ENCODE data around the gene HCRTR2. TPM values are rescaled to one million over a fixed set of nuclear protein-coding genes. Genes with fewer than 3 reads are reported as not detected.
"Not testable (repeated sequence)": the region's sequence is repeated elsewhere in the genome, so short reads cannot be mapped to it uniquely, and the experiment has no call there.

Gene HCRTR2
- total RNA-seq, 1 donor from 2014 or later, result not detected

DNA sequence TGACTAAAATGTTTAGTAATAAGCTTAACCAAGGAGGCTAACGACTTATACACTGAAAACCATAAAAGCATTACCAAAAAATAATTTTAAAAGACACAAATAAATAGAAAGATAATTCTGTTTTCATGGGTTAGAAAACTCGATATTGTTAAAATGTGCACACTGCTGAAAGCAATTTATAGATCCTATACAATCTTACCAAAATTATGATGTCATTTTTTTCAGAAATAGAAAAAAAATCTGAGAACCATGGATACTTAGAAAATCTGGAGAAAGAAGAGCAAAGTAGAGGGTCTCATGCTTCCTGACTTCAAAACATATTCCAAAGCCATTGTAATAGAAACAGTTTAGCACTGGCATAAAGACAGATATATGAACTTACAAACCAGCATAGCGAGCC lies 46.6 kb downstream of the HCRTR2 start:
- TF ChIP-seq CTCF (IDR thresholded peaks at IDR 0.05; ENCODE audit: unreplicated experiment), result no peak
- H3K27me3 Mint-ChIP-seq, result no peaks in the 10 kb centered on the region
- no peaks in the 10 kb centered on the region for H3K4me1 Mint-ChIP-seq (ENCODE audit: low read depth)
- no peak overlapping the region for H3K4me3 Mint-ChIP-seq (ENCODE audit: low read depth)
- no peak for DNase-seq (ENCODE audit: low spot score, unreplicated experiment)
- H3K27ac Mint-ChIP-seq, result no peak overlapping the region
- H3K9me3 Mint-ChIP-seq (ENCODE audit: low read depth), result peaks cover 3% of the 10 kb centered on the region
- no peaks in the 10 kb centered on the region for H3K36me3 Mint-ChIP-seq (ENCODE audit: insufficient read depth)

GRCh38 chr6:55227862-55228261 lies 53.5 kb downstream of the HCRTR2 start:
- Mint-ChIP-seq H3K9me3 (ENCODE audit: low read depth) (peaks cover 3% of the 10 kb centered on the region), H3K27ac (no peak overlapping the region), H3K4me1 (ENCODE audit: low read depth) (no peaks in the 10 kb centered on the region), H3K4me3 (ENCODE audit: low read depth) (no peak overlapping the region), H3K36me3 (ENCODE audit: insufficient read depth) (no peaks in the 10 kb centered on the region), H3K27me3 (no peaks in the 10 kb centered on the region)
- no peak for DNase-seq (ENCODE audit: low spot score, unreplicated experiment)
- TF ChIP-seq CTCF (IDR thresholded peaks at IDR 0.05; ENCODE audit: unreplicated experiment), result no peak

- Mint-ChIP-seq H3K4me3 (ENCODE audit: low read depth) (no peak overlapping the region), H3K27me3 (no peaks in the 10 kb centered on the region), H3K4me1 (ENCODE audit: low read depth) (peaks cover 4% of the 10 kb centered on the region)
Observed at GRCh38 chr6:55239099-55239498, 64.8 kb downstream of the HCRTR2 start.

GRCh38 chr6:55240975-55241605 lies 66.8 kb downstream of the HCRTR2 start:
- not testable (repeated sequence) for DNase-seq (ENCODE audit: low spot score, unreplicated experiment); H3K27ac Mint-ChIP-seq; H3K36me3 Mint-ChIP-seq (ENCODE audit: insufficient read depth); H3K9me3 Mint-ChIP-seq (ENCODE audit: low read depth); H3K27me3 Mint-ChIP-seq; H3K4me3 Mint-ChIP-seq (ENCODE audit: low read depth)
- peaks cover 10% of the 10 kb centered on the region for H3K4me1 Mint-ChIP-seq (ENCODE audit: low read depth)
- peak; percentile 73 for TF ChIP-seq CTCF (IDR thresholded peaks at IDR 0.05; ENCODE audit: unreplicated experiment)

More at GRCh38 chr6:55239099-55239498, 64.8 kb downstream of the HCRTR2 start:
- DNase-seq (ENCODE audit: low spot score, unreplicated experiment), result no peak
- H3K27ac Mint-ChIP-seq, result no peak overlapping the region
- H3K9me3 Mint-ChIP-seq (ENCODE audit: low read depth), result no peaks in the 10 kb centered on the region
- no peaks in the 10 kb centered on the region for H3K36me3 Mint-ChIP-seq (ENCODE audit: insufficient read depth)
- TF ChIP-seq CTCF (IDR thresholded peaks at IDR 0.05; ENCODE audit: unreplicated experiment), result no peak

GRCh38 chr6:55250400-55250799 lies 76.1 kb downstream of the HCRTR2 start:
- H3K36me3 Mint-ChIP-seq (ENCODE audit: insufficient read depth), result no peaks in the 10 kb centered on the region
- TF ChIP-seq CTCF (IDR thresholded peaks at IDR 0.05; ENCODE audit: unreplicated experiment), result no peak
- no peak overlapping the region for H3K27ac Mint-ChIP-seq
- H3K27me3 Mint-ChIP-seq, result no peaks in the 10 kb centered on the region
- H3K4me3 Mint-ChIP-seq (ENCODE audit: low read depth), result no peak overlapping the region
- H3K4me1 Mint-ChIP-seq (ENCODE audit: low read depth), result no peaks in the 10 kb centered on the region
- H3K9me3 Mint-ChIP-seq (ENCODE audit: low read depth), result no peaks in the 10 kb centered on the region
- DNase-seq (ENCODE audit: low spot score, unreplicated experiment), result no peak

Measured in progenitor cell of endocrine pancreas (in vitro differentiated cells).